T-helper 9 cell (primary cell): ENCODE results near the gene GRIN3A.
"Not testable (repeated sequence)": the region's sequence is repeated elsewhere in the genome, so short reads cannot be mapped to it uniquely, and the experiment has no call there.

Experiments used
- DNase-seq: peaks from one replicate; pipeline ENCODE4 v3.0.0-alpha.2; 2020

Gene GRIN3A

GRCh38 chr9:101631892-101632291 lies 106.6 kb downstream of the GRIN3A start:
- DNase-seq = no peak

GRCh38 chr9:101629636-101630035 lies 108.8 kb downstream of the GRIN3A start:
- no peak for DNase-seq

- DNase-seq = no peak
Measured at GRCh38 chr9:101628173-101628572, 110.3 kb downstream of the GRIN3A start.

- no peak for DNase-seq
Measured at GRCh38 chr9:101626295-101626694, 112.2 kb downstream of the GRIN3A start.

GRCh38 chr9:101625876-101626275 lies 112.6 kb downstream of the GRIN3A start:
- no peak for DNase-seq

GRCh38 chr9:101620452-101620851 lies 118.0 kb downstream of the GRIN3A start:
- DNase-seq = no peak

GRCh38 chr9:101618698-101619097 lies 119.7 kb downstream of the GRIN3A start:
- DNase-seq = no peak

- no peak for DNase-seq
Measured at GRCh38 chr9:101605547-101605946, 132.9 kb downstream of the GRIN3A start.

GRCh38 chr9:101604296-101604695 lies 134.2 kb downstream of the GRIN3A start:
- DNase-seq = no peak

- DNase-seq = no peak
Measured at GRCh38 chr9:101601904-101602765, 136.3 kb downstream of the GRIN3A start.

GRCh38 chr9:101594796-101595195 lies 143.7 kb downstream of the GRIN3A start, which contains the start of gene PPP3R2:
PPP3R2 (minus strand) TSS chr9:101594969; CDS start chr9:101594921, 48 bp downstream.
- DNase-seq = no peak

GRCh38 chr9:101593345-101593744 lies 145.1 kb downstream of the GRIN3A start:
- DNase-seq = no peak

- DNase-seq = no peak
Measured at GRCh38 chr9:101592788-101593187, 145.7 kb downstream of the GRIN3A start.

- no peak for DNase-seq
Measured at GRCh38 chr9:101591787-101592446, 146.5 kb downstream of the GRIN3A start.

GRCh38 chr9:101590901-101591300 lies 147.5 kb downstream of the GRIN3A start:
- no peak for DNase-seq

GRCh38 chr9:101590074-101590473 lies 148.4 kb downstream of the GRIN3A start:
- not testable (repeated sequence) for DNase-seq

- DNase-seq = no peak
Measured at GRCh38 chr9:101587332-101588043, 151.0 kb downstream of the GRIN3A start.

GRCh38 chr9:101586651-101587050 lies 151.8 kb downstream of the GRIN3A start:
- DNase-seq = no peak

GRCh38 chr9:101585740-101586139 lies 152.7 kb downstream of the GRIN3A start:
- DNase-seq = no peak

GRCh38 chr9:101582553-101582952 lies 155.9 kb downstream of the GRIN3A start:
- no peak for DNase-seq

GRCh38 chr9:101579711-101580545 lies 158.5 kb downstream of the GRIN3A start:
- DNase-seq = no peak

GRCh38 chr9:101578378-101578777 lies 160.1 kb downstream of the GRIN3A start:
- DNase-seq = no peak
